Spleen (tissue), 11 donors: ENCODE data around the gene EPHX1. TPM values are rescaled to one million over a fixed set of nuclear protein-coding genes. Genes with fewer than 3 reads are reported as not detected.
"Not testable (repeated sequence)": the region's sequence is repeated elsewhere in the genome, so short reads cannot be mapped to it uniquely, and the experiment has no call there.

ENCODE experiments used
- DNase-seq: peaks from one replicate; pipeline ENCODE4 v3.0.0-alpha.2; 2020
- H3K27ac ChIP-seq, 8 donors: fragments of 200-600 bp; sonication (generic) in 7 of 8; 1 replicate in 4 of 8; 2 replicates in 4 of 8; pipeline versions ENCODE4 v1.5.0 to v1.8.0; 2016 to 2021; ENCODE audit warnings: inconsistent platforms in 4 of 8, mild to moderate bottlenecking in 4 of 8, moderate library complexity in 1 of 8
- H3K27me3 ChIP-seq, 7 donors: fragments of 200-600 bp; sonication (generic) in 6 of 7; replicated peaks in 1 of 7; 1 replicate in 4 of 7; 2 replicates in 3 of 7; pipeline versions ENCODE4 v1.5.0 to v1.8.0; 2016 to 2021; ENCODE audit warnings: inconsistent platforms in 3 of 7, mild to moderate bottlenecking in 1 of 7
- H3K36me3 ChIP-seq, 6 donors: fragments of 200-600 bp; sonication (generic) in 5 of 6; 1 replicate in 4 of 6; 2 replicates in 2 of 6; pipeline versions ENCODE4 v1.5.0 to v1.8.0; 2016 to 2021; ENCODE audit warnings: inconsistent platforms in 2 of 6
- H3K4me1 ChIP-seq, 6 donors: fragments of 200-600 bp; sonication (generic) in 5 of 6; 1 replicate in 3 of 6; 2 replicates in 3 of 6; pipeline versions ENCODE4 v1.5.0 to v1.8.0; 2016 to 2021; ENCODE audit warnings: inconsistent platforms in 3 of 6
- H3K4me3 ChIP-seq, 8 donors: fragments of 200-600 bp; sonication (generic) in 7 of 8; 1 replicate in 4 of 8; 2 replicates in 4 of 8; pipeline versions ENCODE4 v1.5.0 to v1.8.0; 2016 to 2021; ENCODE audit warnings: inconsistent platforms in 4 of 8, mild to moderate bottlenecking in 4 of 8, moderate library complexity in 2 of 8
- H3K9me3 ChIP-seq, 8 donors: fragments of 200-600 bp; sonication (generic) in 7 of 8; 1 replicate in 4 of 8; 2 replicates in 4 of 8; pipeline versions ENCODE4 v1.5.0 to v1.8.0; 2016 to 2021; ENCODE audit warnings: inconsistent platforms in 4 of 8
- POLR2A ChIP-seq, 3 donors: fragments of 450-650 bp; IDR thresholded peaks; one replicate each; pipeline ENCODE4 v1.5.1; 2017; ENCODE audit warnings: antibody characterized with exemption in 3 of 3, mild to moderate bottlenecking in 1 of 3
- POLR2AphosphoS5 ChIP-seq, 3 donors: sonication (generic); formaldehyde crosslinking; IDR thresholded peaks; one replicate each; pipeline ENCODE4 v1.5.1; 2017; ENCODE audit warnings: antibody characterized with exemption in 3 of 3
- WGBS, 5 donors: extraction: QIAGEN DNeasy Blood & Tissue Kit in 3 of 5; methylation state at CpG; one replicate each; pipeline versions ENCODE4 v1.1.5 to v1.1.7; 2013 to 2018; 5-methylcytosine and 5-hydroxymethylcytosine counted together
- intact Hi-C: fragments of 100-400 bp; cut with DNase I; formaldehyde crosslinking; loops from one replicate; pipeline ENCODE4 v1.15.0; 2023; ENCODE audit warnings: low total_unique reads
- polyA plus RNA-seq, 3 donors: library from polyadenylated mRNA; stranded (reverse); fragments of 200-250 nt; gene quantifications; one replicate each; pipeline ENCODE4 v1.2.1, GENCODE V29; 2013
- total RNA-seq, 7 donors: library from RNA; depleted of rRNA in 3 of 7; stranded (reverse); fragments of >200 nt in 3 of 7; fragmentation: NEBNext Ultra II Directional in 4 of 7; extraction: Animal tissue kit (Norgen Biotek cat#: 25700) in 4 of 7; gene quantifications; one replicate each; pipeline versions ENCODE4 v1.1.0 to v1.2.1, GENCODE V29; 2016 to 2021
- TF ChIP-seq, protein P1 (sequence below), 11 experiments: fragments of 200-600 bp in 7 of 11; fragments of 450-650 bp in 4 of 11; sonication (generic) in 4 of 11; IDR thresholded peaks in 8 of 11; conservative IDR thresholded peaks in 3 of 11; 1 replicate in 7 of 11; 2 replicates in 4 of 11; pipeline versions ENCODE4 v1.4.0 to v1.8.0; 2016 to 2021; ENCODE audit warnings: antibody characterized with exemption in 11 of 11, inconsistent platforms in 4 of 11, mild to moderate bottlenecking in 1 of 11
- donor health status: healthy with polysubstance abuse.
- donor health status: DM: no; HTN: no; CAD: no; lungs with moderate emphysema.
- donor health status: DM: no; HTN: no; CAD: no.
- donor health status: Bipolar disorder and iron deficiency.
- donor health status: healthy.
- donor health status: DM: no; HTN: no; CAD: no.
- donor health status: DM: yes; HTN: yes; CAD: no.

Gene EPHX1
- total and polyA plus RNA-seq, 10 donors = 3.9 to 92.8 (median 43.9) TPM

DNA sequence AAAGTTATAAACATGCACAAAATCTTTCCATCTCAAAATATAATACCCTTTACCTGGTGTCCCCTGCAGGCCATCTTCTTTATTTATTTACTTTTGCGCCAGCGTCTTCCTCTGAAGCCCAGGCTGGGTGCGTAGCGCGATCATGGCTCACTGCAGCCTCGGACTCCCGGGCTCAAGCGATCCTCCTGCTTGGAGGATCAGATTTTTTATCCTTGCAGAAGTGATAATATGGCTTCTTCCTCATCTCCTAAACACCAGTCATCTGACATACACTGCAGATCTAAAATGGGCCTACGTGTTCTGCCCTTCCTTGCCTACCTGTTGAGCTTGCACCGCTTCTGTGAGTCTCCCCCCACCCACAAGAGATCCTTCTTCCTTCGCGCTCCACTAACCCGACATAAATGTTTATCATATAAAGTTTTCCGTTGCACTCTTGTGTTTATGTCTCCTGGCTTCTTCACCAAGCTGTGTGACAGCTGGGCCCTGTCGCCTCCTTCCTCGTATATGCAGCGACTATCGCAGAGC, 32.8 kb upstream of the EPHX1 start:
- no peaks in the 10 kb centered on the region for H3K9me3 ChIP-seq
- 18 to 29% (median 21%) methylated on average over 18 of the region's 18 CpGs for WGBS, 5 donors
- TF ChIP-seq, protein P1, sequence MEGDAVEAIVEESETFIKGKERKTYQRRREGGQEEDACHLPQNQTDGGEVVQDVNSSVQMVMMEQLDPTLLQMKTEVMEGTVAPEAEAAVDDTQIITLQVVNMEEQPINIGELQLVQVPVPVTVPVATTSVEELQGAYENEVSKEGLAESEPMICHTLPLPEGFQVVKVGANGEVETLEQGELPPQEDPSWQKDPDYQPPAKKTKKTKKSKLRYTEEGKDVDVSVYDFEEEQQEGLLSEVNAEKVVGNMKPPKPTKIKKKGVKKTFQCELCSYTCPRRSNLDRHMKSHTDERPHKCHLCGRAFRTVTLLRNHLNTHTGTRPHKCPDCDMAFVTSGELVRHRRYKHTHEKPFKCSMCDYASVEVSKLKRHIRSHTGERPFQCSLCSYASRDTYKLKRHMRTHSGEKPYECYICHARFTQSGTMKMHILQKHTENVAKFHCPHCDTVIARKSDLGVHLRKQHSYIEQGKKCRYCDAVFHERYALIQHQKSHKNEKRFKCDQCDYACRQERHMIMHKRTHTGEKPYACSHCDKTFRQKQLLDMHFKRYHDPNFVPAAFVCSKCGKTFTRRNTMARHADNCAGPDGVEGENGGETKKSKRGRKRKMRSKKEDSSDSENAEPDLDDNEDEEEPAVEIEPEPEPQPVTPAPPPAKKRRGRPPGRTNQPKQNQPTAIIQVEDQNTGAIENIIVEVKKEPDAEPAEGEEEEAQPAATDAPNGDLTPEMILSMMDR (IDR thresholded peaks at IDR 0.05 in 8 of 11, conservative IDR thresholded peaks at IDR 0.05 in 3 of 11) = no peak
- no peak for TF ChIP-seq POLR2AphosphoS5 (IDR thresholded peaks at IDR 0.05)
- TF ChIP-seq POLR2A (IDR thresholded peaks at IDR 0.05) = no peak
- DNase-seq = no peak
- intact Hi-C loops = loop anchor here (5.0 to 10.0 kb wide), 2 partner anchors 135 to 198 kb away; no protein-coding TSS in a partner anchor
- H3K27me3 ChIP-seq = no peaks in the 10 kb centered on the region
- peak overlapping the region; percentile 88 to 99 (median 98) for H3K27ac ChIP-seq
- H3K4me3 ChIP-seq = peak overlapping the region; percentile 12 to 93 (median 80)
- H3K36me3 ChIP-seq = peaks cover 0 to 17% (median 0%) of the 10 kb centered on the region in 6 donors
- peaks cover 30 to 87% (median 63%) of the 10 kb centered on the region in 6 donors for H3K4me1 ChIP-seq

DNA sequence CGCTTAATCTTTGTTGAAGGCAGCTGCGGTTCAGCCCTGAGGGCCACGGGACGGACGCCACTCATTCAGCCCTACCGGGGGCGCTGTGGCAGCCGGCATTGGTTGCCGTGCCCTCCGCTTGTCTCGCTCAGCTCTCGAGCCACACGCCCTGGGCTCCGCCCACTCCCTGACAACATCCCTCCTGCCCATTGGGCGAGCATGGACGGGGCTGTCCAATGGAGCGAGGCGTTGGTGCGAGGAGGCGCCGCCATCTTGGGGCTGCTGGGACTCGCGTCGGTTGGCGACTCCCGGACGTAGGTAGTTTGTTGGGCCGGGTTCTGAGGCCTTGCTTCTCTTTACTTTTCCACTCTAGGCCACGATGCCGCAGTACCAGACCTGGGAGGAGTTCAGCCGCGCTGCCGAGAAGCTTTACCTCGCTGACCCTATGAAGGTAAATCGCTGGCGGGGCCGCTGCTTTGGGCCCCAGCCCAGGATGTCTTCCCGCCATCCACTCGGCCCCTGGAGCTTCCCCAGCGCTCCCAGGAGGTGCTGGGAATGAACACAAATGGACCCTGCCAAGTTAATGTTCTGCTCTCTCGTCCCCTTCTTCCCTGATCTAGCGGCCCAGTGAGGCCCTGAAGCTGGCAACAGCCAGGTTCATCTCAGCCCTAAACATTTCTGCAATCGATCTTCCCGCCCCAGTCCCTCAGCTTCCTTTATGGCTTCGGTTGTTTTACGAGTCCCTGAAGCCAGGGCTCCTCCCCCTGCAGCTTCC, 32.2 kb upstream of the EPHX1 start, which contains the start of gene SRP9:
Gene SRP9 (plus strand): TSS at position 244 of the 754 bp plus-strand sequence. CDS start 115 bp downstream, at position 359.
- H3K4me3 ChIP-seq = peak within 1 kb of the TSS; percentile 63 to 93 (median 80)
- TF ChIP-seq POLR2AphosphoS5 (IDR thresholded peaks at IDR 0.05) (peak; percentile 97 to 99 (median 98)), POLR2A (IDR thresholded peaks at IDR 0.05) (peak in 2 of 3 donors; percentile 17 to 61)
- TF ChIP-seq, protein P1 (IDR thresholded peaks at IDR 0.05 in 8 of 11, conservative IDR thresholded peaks at IDR 0.05 in 3 of 11) = peak; percentile 85 to 97 (median 95)
- peak within 1 kb of the TSS; percentile 88 to 99 (median 98) for H3K27ac ChIP-seq
- H3K36me3 ChIP-seq = peaks cover 0 to 23% (median 0%) of the 10 kb centered on the region in 6 donors
- intact Hi-C loops = loop anchor here (5.0 to 10.0 kb wide), 2 partner anchors 135 to 197 kb away; no protein-coding TSS in a partner anchor
- H3K9me3 ChIP-seq = no peaks in the 10 kb centered on the region
- H3K4me1 ChIP-seq = peaks cover 34 to 87% (median 63%) of the 10 kb centered on the region in 6 donors
- DNase-seq = peak; percentile 99
- 0 to 1% (median 0%) methylated on average over 25 to 46 of the region's 46 CpGs for WGBS, 5 donors
- H3K27me3 ChIP-seq = no peaks in the 10 kb centered on the region

DNA sequence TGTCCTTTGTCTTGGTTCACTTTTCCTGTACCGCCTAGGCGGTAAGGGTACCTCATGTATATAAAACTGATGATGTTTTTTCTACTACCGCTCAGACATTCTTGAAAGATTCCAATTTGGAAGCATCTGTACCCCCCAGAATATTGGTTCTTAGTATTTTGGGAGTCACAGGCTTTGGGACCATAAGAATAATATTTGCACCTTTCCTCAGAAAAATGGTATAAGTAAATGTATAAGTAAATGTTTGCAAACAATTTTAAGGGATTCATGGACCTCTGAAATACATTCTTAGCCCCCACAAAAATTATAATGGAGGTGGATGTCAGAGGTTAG, 31.6 kb upstream of the EPHX1 start:
- intact Hi-C loops = loop anchor here (5.0 to 10.0 kb wide), 2 partner anchors 134 to 196 kb away; no protein-coding TSS in a partner anchor
- no peaks in the 10 kb centered on the region for H3K27me3 ChIP-seq
- DNase-seq = no peak
- peak overlapping the region; percentile 88 to 99 (median 98) for H3K27ac ChIP-seq
- TF ChIP-seq, protein P1 (IDR thresholded peaks at IDR 0.05 in 8 of 11, conservative IDR thresholded peaks at IDR 0.05 in 3 of 11) = no peak
- TF ChIP-seq POLR2AphosphoS5 (IDR thresholded peaks at IDR 0.05) = no peak
- no peaks in the 10 kb centered on the region for H3K9me3 ChIP-seq
- H3K4me1 ChIP-seq = peaks cover 38 to 88% (median 64%) of the 10 kb centered on the region in 6 donors
- H3K36me3 ChIP-seq = peaks cover 0 to 28% (median 0%) of the 10 kb centered on the region in 6 donors
- 0% methylated on average over 3 of the region's 3 CpGs for WGBS, 5 donors
- H3K4me3 ChIP-seq = peak overlapping the region; percentile 63 to 93 (median 80)

DNA sequence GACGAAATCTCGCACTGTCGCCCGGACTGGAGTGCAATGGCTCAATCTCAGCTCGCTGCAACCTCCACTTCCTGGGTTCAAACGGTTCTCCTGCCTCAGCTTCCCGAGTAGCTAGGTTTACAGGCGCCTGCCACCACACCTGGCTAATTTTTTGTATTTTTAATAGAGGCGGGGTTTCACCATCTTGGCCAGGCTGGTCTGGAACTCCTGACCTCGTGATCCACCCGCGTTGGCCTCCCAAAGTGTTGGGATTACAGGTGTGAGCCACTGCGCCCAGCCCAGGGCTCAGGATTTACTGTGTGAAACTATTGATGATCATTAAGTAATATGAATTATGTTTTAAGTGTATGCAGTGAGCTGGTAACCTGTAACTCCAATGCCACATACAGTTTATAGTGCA, 30.8 kb upstream of the EPHX1 start:
- Histone ChIP-seq H3K27ac (peak overlapping the region in 7 of 8 donors; percentile 96 to 99 (median 98)), H3K4me3 (peak overlapping the region; percentile 63 to 93 (median 80)), H3K36me3 (peaks cover 0 to 37% (median 3%) of the 10 kb centered on the region in 6 donors), H3K4me1 (peaks cover 41 to 87% (median 65%) of the 10 kb centered on the region in 6 donors)
- intact Hi-C loops = loop anchor here (5.0 to 10.0 kb wide), 2 partner anchors 133 to 196 kb away; no protein-coding TSS in a partner anchor
- not testable (repeated sequence) for DNase-seq, H3K27me3 ChIP-seq, H3K9me3 ChIP-seq
- 39 to 55% (median 45%) methylated on average over 13 of the region's 13 CpGs for WGBS, 5 donors
